ENCODE data around the gene TIPRL.
"Not testable (repeated sequence)": the region's sequence is repeated elsewhere in the genome, so short reads cannot be mapped to it uniquely, and the experiment has no call there.

The TIPRL gene

GRCh38 chr1:168178638-168179437, at the start of gene TIPRL:
TSS of gene TIPRL (plus strand) at chr1:168178962. CDS start at chr1:168179078, 116 bp downstream.
- DNase-seq (ENCODE audit: low spot score): peak; percentile 96
- FAIRE-seq: peak; percentile 91

GRCh38 chr1:168129933-168130332, 48.8 kb upstream of the TIPRL start:
- DNase-seq (ENCODE audit: low spot score) (no peak), FAIRE-seq (no peak)

DNA sequence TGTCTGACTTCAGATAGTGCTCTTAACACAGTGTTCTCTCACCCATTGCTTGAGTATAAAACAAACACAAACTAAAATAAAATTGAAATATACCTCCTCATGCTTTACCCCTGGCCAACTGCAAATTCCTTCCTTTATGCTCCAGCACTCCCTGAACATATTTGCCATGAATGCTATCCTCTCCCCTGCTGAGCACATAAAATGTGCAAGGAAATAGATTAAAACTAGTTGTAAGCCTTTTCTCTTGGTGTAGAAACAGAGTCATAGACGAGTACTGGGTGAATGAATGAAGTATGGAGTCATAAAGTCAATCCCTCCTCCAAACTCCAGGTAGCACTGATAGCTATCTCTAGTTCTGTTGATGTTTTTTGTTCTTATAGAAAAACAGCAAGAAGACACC, 44.6 kb upstream of the TIPRL start:
- DNase-seq (ENCODE audit: low spot score) (no peak), FAIRE-seq (no peak)

GRCh38 chr1:168134642-168135041, 44.1 kb upstream of the TIPRL start:
- FAIRE-seq (no peak), DNase-seq (ENCODE audit: low spot score) (no peak)

- no peak for DNase-seq (ENCODE audit: low spot score)
- FAIRE-seq: no peak
Observed at GRCh38 chr1:168135116-168135920, 43.4 kb upstream of the TIPRL start.

GRCh38 chr1:168135921-168136708, 42.6 kb upstream of the TIPRL start:
- no peak for DNase-seq (ENCODE audit: low spot score)

GRCh38 chr1:168136709-168137514, 41.9 kb upstream of the TIPRL start, which contains the start of gene GPR161:
TSS of gene GPR161 (minus strand) at chr1:168136930. CDS start at chr1:168104850, 32,080 bp downstream.
- DNase-seq (ENCODE audit: low spot score): peak; percentile 20
- no peak for FAIRE-seq

More at GRCh38 chr1:168135921-168136708, 42.6 kb upstream of the TIPRL start:
- FAIRE-seq: no peak

DNA sequence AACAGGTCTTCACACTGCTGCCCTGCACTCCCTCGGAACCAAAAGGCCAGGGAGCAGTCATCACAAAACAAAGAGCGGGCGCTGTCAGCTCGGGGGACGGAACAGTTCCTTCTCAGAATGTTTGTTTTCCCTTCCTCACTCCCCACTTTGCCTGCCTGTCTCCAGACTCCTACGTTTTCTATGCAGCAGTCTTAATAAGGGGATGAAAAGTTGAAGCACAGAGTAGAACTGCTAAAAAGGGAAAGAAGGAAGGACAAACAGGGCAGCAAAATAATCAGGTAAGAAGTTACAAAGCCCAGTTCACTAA, 41.3 kb upstream of the TIPRL start:
- FAIRE-seq: no peak
- no peak for DNase-seq (ENCODE audit: low spot score)

GRCh38 chr1:168138134-168138533, 40.6 kb upstream of the TIPRL start:
- DNase-seq (ENCODE audit: low spot score): no peak
- FAIRE-seq: no peak

GRCh38 chr1:168139070-168139469, 39.7 kb upstream of the TIPRL start:
- no peak for FAIRE-seq
- no peak for DNase-seq (ENCODE audit: low spot score)

GRCh38 chr1:168141871-168142385, 36.8 kb upstream of the TIPRL start:
- FAIRE-seq: no peak
- no peak for DNase-seq (ENCODE audit: low spot score)

GRCh38 chr1:168145184-168146159, 33.3 kb upstream of the TIPRL start:
- FAIRE-seq (no peak), DNase-seq (ENCODE audit: low spot score) (peak; percentile 53)

- no peak for FAIRE-seq
- no peak for DNase-seq (ENCODE audit: low spot score)
Observed at GRCh38 chr1:168146160-168146539, 32.6 kb upstream of the TIPRL start.

DNA sequence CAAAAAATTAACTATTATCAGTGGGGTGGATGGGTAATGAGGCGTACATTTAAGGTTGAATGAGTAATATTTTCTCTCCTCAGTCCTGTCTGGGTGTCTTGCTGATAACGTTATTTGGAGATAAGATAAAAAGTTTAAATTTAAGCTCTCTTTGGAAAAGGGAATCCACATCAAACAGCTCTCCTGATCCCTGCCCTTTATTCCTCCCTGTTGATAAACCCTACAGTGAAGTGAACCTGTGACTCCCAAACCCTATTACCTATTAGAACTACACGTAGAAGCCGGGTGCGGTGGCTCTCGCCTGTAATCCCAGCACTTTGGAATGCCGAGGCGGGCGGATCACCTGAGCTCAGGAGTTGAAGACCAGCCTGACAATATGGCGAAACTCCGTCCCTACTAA, 32.1 kb upstream of the TIPRL start:
- DNase-seq (ENCODE audit: low spot score) (no peak), FAIRE-seq (no peak)

DNA sequence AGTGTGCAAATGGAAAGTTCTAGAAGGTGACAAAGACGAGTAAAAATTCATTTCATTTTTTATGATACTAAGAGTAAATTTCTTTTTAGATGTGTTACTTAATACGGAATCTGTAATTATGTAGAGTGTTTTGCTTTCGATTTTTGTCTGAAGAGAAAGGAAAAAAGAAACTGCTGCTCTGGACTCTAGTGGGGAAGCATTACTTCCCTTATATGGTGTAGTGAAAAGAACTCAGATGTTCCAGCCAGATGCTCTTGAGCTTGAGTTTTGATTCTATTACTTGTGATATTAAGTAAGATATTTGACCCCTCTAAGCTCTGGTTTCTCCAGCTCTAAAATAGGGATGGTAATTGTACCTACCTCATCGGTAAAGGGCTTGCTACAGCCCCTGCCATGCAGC, 29.8 kb upstream of the TIPRL start:
- FAIRE-seq (no peak), DNase-seq (ENCODE audit: low spot score) (no peak)

DNA sequence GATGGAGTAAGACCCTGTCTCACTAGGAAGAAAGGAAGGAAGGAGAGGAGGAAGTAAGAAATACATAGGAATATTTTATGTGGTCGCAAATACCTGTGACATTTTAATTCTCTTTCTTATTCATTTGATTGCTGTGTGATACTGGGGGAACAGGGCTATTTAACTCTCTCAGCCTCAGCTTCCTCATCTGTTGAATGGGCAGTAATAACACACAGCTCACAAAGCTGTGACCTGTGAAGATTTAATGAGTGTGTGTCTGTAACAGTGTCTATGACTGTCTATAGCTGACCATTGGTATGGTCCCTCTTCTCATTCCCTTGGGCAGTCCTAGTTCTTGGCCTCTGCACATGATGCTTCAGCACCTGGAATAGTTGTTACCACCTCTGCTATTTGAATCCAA, 28.5 kb upstream of the TIPRL start:
- FAIRE-seq: no peak

DNA sequence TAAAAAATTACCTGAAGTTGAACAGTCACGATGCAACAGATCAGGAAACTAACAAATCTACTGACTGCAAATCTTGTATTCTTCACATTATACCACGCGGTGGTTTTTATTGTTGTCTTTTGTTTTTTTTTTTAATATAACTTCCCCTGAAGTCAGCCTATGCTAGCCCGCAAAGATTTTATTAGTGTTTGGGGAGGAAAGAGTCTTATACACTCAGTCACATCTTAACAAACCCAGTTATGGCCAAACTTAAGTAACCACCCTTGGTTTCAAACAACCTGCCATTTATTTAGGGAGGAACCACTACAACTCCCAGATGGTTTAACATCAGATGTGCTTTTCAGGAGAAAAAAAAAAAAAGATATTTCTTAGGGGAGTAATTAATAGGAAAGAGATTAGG, 26.8 kb upstream of the TIPRL start:
- FAIRE-seq (no peak), DNase-seq (ENCODE audit: low spot score) (no peak)

More for the DNA sequence above, 28.5 kb upstream of the TIPRL start:
- no peak for DNase-seq (ENCODE audit: low spot score)

- DNase-seq (ENCODE audit: low spot score); FAIRE-seq: not testable (repeated sequence)
Observed at GRCh38 chr1:168154707-168155106, 24.1 kb upstream of the TIPRL start.

- FAIRE-seq (no peak), DNase-seq (ENCODE audit: low spot score) (no peak)
Observed at GRCh38 chr1:168155910-168156309, 22.9 kb upstream of the TIPRL start.

- FAIRE-seq (no peak), DNase-seq (ENCODE audit: low spot score) (no peak)
Observed at GRCh38 chr1:168157638-168158037, 21.1 kb upstream of the TIPRL start.

All from RCC 7860 (cell line).